Superior temporal gyrus (tissue), 1 donor: Measurements from ENCODE around the gene TEX13B.
"Not testable (repeated sequence)": the region's sequence is repeated elsewhere in the genome, so short reads cannot be mapped to it uniquely, and the experiment has no call there.

Experiments used
- DNase-seq: peaks from one replicate; pipeline ENCODE4 v3.0.0-alpha.2; 2016; ENCODE audit errors: extremely low spot score

Gene TEX13B, protein sequence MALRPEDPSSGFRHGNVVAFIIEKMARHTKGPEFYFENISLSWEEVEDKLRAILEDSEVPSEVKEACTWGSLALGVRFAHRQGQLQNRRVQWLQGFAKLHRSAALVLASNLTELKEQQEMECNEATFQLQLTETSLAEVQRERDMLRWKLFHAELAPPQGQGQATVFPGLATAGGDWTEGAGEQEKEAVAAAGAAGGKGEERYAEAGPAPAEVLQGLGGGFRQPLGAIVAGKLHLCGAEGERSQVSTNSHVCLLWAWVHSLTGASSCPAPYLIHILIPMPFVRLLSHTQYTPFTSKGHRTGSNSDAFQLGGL

DNA sequence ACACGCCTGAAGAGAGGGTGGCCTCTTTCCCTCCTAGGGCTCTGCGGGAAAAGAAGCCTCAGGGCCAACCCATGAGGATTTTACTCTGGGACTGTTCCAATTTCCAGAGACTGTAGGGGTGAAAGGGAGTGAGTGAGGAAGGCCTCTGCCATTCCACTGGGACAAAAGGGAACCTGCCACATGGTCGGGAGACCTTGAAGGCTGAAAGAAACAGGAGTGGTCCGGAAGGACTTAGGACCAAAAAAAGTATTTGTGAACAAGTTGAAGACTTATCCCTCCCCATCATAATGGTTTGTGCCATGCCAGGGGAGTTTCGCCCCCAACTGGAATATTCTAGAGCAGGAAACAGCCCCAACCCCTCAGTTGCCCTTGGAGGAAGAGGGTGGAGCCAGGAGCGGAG is at the start of gene TEX13B:
Gene TEX13B, minus strand, starts transcription at position 15 of the 400 bp plus-strand sequence. CDS start 243 bp downstream, outside the sequence.
- DNase-seq: no peak

- no peak for DNase-seq
Measured at GRCh38 chrX:108029928-108030711, 48.0 kb upstream of the TEX13B start.

DNA sequence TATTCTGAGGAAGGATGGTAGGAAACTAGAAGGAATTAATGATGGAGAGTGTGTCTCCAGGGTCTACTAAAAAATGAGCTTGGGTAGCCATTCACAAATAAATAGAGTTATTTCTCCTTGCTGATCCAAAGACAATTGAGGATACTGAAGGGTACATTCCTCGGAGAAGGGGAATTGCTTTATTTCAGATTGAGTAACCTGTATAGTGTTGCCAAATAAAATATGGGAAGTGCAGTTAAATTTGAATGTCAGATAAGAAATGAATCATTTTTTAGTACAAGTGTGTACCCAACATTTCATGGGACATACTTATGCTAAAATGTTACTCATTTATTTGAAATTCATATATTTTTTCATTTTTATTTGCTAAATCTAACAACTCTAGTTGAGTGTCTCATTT is 46.7 kb upstream of the TEX13B start:
- DNase-seq: no peak

GRCh38 chrX:108025954-108026600 is 43.9 kb upstream of the TEX13B start:
- DNase-seq: no peak

DNA sequence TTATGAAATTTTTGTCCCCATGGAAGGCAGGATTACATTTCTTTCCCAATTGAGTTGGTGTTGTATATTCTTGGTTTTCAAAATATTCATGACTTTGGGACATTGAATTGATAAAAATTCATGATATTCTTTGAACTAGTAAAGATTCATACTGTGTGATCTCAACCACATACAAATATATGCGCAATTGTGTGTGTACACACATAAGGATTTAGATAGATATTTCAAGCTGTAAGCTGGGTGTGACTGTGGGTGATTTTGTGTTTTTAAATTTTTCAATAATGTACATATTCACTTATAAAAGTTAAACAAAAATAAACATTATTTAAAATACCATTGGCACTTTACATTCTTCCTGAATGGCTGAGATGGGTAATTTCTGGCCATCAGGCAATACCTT is 43.2 kb upstream of the TEX13B start:
- no peak for DNase-seq

- no peak for DNase-seq
Measured at GRCh38 chrX:108022491-108023089, 40.4 kb upstream of the TEX13B start.

GRCh38 chrX:108020631-108021030 is 38.5 kb upstream of the TEX13B start:
- DNase-seq: no peak

- no peak for DNase-seq
Measured at GRCh38 chrX:108019382-108019875, 37.3 kb upstream of the TEX13B start.

DNA sequence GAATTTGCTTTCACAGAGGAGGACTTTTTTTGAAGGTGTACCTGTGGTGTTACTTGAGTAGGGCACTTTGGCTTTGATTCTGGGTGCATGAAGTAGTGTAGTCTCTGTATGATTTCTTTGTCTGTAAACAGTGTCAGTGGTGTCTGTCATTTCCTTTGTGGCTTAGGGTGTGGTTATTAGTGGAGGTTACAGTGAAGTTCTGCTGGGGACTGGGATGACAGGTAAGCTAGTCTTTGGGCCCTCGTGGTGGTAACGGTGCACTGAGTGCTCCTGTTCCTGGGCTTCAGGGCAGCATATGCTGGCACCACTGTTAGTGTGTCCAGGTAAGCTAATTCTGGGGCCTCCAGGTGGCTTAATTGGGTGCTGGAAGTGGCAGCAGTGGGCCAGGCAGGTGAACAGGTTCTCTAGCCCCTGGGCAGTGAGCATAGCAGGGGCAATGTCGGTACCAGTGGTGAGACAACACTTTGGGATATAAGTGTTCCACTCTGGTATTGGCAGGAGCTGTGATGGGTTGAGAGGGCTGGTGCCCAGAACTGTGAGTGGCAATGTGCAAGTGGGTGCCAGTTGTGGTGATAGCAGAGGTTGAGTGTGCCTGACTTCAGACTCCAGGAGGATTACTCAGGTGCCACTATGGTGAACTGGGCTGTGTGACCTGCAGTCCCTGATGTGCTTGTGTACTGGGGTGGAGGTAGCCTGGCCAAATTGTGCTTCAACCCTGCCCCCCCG is 36.6 kb upstream of the TEX13B start:
- DNase-seq: no peak

- no peak for DNase-seq
Measured at GRCh38 chrX:108001218-108001814, 19.1 kb upstream of the TEX13B start.

DNA sequence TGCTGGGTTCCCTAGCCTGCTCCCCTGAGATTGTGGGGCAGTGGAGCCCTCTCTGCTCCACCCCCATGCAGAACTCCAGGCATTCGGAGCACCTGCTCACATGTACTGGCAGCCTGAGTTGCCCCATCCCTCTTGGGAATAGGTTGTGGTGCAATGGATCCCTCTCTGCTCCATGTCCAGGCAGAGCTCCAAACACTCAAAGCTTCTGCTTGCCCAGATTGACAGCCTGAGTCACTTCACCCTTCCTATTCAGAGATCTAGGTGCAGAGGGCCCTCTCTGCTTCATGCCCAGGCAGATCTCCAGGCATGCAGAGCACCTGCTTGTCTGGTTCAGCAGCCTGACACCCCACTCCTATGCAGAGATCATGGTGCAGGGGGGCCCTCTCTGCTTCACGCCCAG is 18.6 kb upstream of the TEX13B start:
- no peak for DNase-seq

DNA sequence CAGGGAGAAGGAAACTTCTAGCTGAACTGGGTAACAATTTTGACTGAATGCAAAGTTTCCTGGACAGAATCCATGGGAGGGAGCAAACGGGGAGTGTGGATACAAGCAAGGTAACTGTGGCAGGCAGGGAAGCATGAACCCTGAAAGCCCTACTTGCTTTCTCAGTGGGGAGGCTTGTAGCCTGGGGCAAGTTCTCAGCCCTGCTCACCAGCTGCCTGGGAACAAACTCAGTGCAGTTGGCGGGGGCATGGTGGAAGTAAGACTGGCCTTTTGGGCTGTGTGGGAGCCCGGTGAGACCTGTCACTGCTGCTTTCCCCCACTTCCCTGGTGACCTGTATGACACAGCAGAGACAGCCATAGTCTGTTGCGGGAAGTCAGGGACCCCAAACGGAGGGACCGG is 14.0 kb upstream of the TEX13B start:
- no peak for DNase-seq

- DNase-seq: no peak
Measured at GRCh38 chrX:107985033-107985432, 2.9 kb upstream of the TEX13B start.

- DNase-seq: no peak
Measured at GRCh38 chrX:107979534-107979933, 2.6 kb downstream of the TEX13B start.

GRCh38 chrX:107978707-107979307 is 3.4 kb downstream of the TEX13B start:
- DNase-seq: peak; percentile 8

- no peak for DNase-seq
Measured at GRCh38 chrX:107978071-107978470, 4.1 kb downstream of the TEX13B start.

GRCh38 chrX:107971636-107972035 is 10.5 kb downstream of the TEX13B start:
- DNase-seq: no peak

DNA sequence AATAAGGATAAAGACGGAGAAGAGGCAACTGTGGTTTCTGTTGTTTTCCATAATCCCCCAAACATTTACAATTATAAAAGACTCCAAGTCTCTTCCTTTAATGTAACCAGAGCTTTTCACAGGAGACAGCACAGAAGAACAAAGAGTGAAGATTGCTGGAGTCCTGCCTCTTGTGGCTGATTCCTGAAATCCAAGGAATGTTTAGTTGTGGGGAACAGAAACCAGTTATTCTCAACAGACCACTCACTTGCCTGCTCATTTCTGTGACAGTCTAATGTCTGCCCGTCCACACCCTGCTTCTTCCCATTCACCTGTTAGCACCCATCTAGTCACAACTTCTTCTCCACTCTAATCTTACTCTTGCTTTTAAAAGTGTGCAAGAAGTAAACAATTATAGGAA is 12.1 kb downstream of the TEX13B start:
- no peak for DNase-seq

GRCh38 chrX:107968623-107969022 is 13.5 kb downstream of the TEX13B start:
- no peak for DNase-seq

DNA sequence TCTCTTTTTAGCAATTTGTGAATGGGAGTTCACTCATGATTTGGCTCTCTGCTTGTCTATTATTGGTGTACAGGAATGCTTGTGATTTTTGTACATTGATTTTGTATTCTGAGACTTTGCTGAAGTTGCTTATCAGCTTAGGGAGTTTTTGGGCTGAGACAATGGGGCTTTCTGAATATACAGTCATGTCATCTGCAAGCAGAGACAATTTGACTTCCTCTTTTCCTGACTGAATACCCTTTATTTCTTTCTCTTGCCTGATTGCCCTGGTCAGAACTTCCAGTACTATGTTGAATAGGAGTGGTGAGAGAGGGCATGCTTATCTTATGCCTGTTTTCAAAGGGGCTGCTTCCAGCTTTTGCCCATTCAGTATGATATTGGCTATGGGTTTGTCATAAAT is 26.8 kb downstream of the TEX13B start:
- not testable (repeated sequence) for DNase-seq

DNA sequence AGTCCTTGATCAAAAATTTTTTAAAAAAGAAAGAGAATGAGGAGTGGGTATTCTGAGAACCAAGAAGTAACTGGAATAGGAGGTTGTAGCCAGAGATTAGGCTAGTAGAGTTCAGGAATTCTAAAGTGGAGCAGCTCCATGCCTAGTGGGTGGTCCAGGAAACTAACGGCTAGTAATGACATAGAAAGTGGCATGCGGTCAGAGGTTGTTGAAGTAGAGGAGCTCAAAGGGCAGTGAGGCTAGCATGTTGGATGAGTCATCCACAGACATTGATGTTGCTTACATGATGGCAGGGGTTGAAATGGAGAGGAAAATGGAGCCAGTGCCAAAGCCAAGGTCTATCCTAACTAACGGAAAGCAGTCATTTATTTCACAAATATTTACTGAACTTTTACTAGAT is 42.1 kb downstream of the TEX13B start:
- no peak for DNase-seq
